T-helper 1 cell (primary cell): ENCODE measurements around the gene MAGI3.
"Not testable (repeated sequence)": the region's sequence is repeated elsewhere in the genome, so short reads cannot be mapped to it uniquely, and the experiment has no call there.

ENCODE experiments used
- DNase-seq, 5 donors: peaks; one replicate each; pipeline ENCODE4 v3.0.0-alpha.2; 2012 to 2020

Gene MAGI3

GRCh38 chr1:113517983-113518382 is 127.7 kb downstream of the MAGI3 start:
- DNase-seq, result no peak

- no peak for DNase-seq
Observed at GRCh38 chr1:113519556-113519955, 129.2 kb downstream of the MAGI3 start.

GRCh38 chr1:113530021-113530420 is 139.7 kb downstream of the MAGI3 start:
- no peak for DNase-seq

- DNase-seq, result no peak
Observed at GRCh38 chr1:113531321-113531720, 141.0 kb downstream of the MAGI3 start.

- no peak for DNase-seq
Observed at GRCh38 chr1:113533061-113533460, 142.7 kb downstream of the MAGI3 start.

DNA sequence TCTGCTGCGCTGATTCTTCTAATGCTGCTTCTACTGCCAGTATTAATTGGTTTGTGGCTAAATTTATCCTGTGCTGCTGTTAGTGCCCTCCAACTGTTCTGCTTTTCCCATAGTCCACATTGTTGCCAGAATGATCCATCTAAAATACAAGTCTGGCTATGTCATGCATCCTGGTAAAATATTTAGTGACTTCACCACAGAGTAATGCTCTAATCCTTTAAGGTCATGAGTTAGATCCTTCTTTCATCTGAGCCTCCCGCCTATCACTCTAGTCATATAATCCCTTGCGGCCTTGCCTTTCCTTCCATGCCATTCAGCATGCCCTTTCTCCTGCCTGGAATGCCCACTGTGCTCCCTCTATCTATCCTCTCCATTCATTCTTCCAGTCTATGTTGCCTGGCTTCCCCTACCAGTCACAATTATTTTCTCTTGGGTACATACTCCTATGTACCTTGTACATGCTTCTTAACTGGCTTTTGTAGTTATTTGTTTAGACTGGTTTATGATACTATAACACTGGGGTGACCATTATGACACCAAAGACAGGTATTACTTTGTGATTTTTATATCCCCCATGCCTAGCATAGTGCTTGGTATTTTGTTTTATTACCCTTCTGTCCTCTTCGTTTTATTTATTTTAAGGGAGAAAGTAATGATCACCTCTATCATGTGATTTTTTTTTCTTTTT is 144.0 kb downstream of the MAGI3 start:
- DNase-seq, result no peak

GRCh38 chr1:113534875-113535274 is 144.6 kb downstream of the MAGI3 start:
- no peak for DNase-seq

DNA sequence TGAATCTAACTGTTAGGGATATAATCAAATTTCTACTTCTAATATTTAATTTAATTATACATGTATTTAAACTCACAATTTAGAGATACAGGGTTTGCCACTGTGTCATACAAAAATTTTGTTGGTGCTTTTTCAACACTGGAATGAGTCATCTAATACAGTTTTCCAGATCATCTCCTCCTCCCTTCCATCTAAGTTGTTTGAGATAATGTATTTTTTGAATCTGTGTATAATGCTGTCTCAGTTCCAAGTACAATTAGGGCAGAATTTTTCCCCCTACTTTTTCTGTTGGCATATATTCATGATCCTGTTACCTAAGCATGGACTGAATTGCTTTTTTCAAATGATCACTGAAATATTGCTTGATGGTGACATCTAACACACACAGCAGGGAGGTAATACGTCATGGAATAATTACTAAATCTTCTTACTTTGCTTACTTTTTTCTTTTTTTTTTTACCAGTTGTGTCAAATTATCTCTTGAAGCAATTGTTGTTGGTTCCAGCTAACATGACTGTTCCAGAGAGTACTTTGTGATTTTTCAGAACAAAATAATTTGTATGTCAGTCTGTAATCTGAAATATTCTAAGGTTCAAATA is 146.0 kb downstream of the MAGI3 start:
- DNase-seq, result no peak

GRCh38 chr1:113538225-113538624 is 147.9 kb downstream of the MAGI3 start:
- DNase-seq, result no peak

DNA sequence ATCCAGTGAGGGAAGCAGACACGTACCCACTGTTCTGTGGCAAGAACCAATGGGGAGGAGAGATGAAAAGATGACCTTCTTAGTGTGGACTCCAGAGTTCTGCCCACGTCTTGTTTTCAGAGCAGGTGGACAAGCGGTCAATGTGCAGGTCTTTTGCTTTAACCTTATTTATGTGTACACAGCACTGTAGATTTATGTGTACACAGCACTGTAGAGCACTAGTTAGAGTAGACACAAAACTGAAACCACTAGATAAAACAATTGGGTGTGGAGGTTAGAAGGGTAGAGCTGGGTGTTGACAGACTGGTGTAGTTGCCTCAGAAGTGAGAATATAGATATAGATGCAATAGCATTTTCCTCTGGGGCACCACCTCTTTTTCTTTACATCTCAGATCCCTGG is 150.0 kb downstream of the MAGI3 start:
- no peak for DNase-seq

DNA sequence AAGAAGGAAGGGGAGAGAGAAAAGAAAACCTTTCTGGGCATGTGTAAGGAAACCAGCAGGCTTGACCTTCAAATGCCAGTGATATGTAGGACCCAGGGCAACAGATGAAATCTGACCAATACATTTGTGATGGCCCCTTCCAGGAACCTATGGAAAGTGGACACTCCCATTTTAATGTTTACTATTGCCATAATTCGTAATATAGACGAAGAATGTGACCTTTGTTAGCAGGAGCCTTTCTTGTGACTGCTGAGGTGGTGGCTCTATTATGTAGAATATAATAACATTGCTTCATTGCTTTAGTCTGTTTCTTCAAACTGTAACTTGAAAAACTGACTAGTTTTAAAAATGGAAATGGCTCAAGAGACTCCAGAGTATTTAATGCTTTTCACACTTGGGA is 150.8 kb downstream of the MAGI3 start:
- no peak for DNase-seq

DNA sequence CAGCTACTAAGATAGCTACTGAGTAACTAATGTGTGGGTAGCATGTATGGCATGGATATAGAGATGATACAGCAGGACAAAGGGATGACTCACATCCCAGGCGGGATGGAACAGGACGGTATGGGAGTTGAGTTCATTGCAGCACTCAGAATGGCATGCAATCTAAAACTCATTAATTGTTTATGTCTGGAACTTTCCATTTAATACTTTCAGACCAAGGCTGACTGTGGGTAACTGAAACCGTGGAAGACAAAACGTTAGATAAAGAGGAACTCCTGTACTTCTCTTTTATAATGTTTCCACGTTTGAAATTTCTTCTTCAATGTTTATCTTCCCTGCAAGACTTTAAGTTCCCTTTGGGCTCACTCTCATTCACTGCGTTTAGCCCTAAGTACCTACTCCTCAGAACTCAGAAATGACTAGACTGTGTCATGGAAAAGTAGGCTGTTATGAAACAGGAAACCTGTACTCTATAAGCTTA is 151.9 kb downstream of the MAGI3 start:
- DNase-seq, result no peak

DNA sequence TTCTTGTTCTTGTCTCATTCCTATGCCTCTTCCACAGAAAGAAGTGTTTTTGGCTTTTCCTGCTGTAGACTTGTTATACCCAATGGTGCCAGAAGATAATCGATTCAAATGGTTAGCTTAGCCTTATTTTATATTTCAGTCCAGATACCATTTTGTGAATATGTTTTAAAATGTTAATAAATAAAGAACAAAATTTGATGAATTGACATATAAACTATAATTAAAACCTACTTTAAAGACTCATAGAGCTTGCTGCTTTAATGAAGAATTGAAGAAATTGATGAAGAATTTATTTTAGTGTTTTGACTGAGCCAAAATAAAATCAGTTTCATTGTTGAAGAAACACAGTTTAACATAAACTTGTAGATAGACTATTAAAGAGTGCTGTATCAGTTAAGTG is 152.8 kb downstream of the MAGI3 start:
- DNase-seq, result no peak

- DNase-seq, result no peak
Observed at GRCh38 chr1:113545210-113545609, 154.9 kb downstream of the MAGI3 start.

GRCh38 chr1:113545626-113546025 is 155.3 kb downstream of the MAGI3 start:
- no peak for DNase-seq

GRCh38 chr1:113551728-113552127 is 161.4 kb downstream of the MAGI3 start:
- DNase-seq, result no peak

DNA sequence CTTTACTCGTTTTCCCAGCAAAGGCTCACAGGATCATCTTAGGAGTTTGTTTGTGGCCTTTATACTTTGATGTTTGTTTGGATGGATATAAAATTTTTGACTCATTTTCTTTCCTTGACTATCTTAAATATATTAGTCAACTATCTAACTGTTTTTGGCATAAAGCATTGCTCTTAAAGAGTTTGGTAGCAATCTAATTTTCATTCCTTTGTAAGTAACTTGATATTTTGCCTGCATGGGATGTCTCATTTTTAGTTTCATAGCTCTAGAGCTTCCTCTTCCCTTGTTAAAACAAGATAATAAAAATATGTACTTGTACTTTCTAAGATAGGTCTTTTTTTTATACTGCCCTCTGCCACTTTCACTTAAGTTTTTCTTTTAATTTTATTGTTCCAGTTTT is 161.9 kb downstream of the MAGI3 start:
- DNase-seq, result no peak

- DNase-seq, result no peak
Observed at GRCh38 chr1:113557187-113557586, 166.9 kb downstream of the MAGI3 start.

- DNase-seq, result no peak
Observed at GRCh38 chr1:113565621-113566020, 175.3 kb downstream of the MAGI3 start.

- no peak for DNase-seq
Observed at GRCh38 chr1:113567427-113567826, 177.1 kb downstream of the MAGI3 start.

DNA sequence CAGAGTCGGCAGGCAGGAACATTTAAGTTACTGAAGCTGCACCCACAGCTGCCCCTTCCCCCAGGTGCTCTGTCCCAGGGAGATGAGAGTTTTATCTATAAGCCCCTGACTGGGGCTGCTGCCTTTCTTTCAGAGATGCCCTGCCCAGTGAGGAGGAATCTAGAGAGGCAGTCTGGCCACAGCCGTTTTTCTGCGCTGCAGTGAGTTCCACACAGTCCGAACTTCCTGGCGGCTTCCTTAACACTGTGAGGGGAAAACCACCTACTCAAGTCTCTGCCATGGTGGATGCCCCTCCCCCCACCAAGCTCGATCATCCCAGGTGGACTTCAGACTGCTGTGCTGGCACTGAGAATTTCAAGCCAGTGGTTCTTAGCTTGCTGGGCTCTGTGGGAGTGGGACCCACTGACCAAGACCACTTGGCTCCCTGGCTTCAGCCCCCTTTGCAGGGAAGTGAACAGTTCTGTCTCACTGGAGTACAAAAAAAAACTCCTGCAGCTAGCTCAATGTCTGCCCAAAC is 185.5 kb downstream of the MAGI3 start:
- DNase-seq, result not testable (repeated sequence)

GRCh38 chr1:113576271-113576670 is 186.0 kb downstream of the MAGI3 start:
- DNase-seq, result no peak

DNA sequence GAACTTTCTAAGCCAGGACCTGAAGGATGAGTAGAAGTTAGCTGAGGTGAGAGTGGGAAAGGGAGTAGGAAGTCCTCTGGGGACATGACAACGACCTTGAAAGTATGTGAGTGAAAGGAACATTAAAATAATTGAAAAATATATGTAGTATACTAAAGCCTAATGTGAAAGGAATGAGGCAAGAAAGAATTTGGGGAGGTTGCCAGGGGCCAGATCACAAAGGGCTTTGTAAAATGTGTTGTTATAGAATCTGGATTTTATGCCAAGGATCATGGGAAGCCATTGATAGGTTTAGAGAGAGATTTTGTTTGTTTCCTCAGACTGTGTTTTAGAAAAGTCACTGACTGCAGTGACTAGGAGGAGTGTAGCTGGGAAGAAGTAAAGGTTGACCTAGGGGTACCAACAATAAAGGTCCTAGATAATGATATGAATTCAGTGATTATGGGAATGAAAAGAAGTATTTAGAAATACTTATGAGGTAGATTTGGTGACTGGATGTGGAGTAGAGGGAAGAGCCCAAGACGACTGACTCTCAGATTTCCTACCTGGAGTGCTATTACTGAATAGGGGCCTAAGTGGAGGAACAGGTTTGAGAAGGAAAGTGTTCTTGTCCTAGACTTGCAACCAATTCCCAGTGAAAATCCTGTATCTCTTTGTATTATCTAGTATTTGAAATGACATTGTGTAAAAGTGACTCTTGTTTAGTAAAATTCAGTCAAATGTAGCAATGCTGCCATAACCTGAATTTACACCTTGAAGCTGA is 189.1 kb downstream of the MAGI3 start:
- DNase-seq, result no peak

- no peak for DNase-seq
Observed at GRCh38 chr1:113581323-113581722, 191.0 kb downstream of the MAGI3 start.
